Measurements from ENCODE around the gene TAF4. TPM values are rescaled to one million over a fixed set of nuclear protein-coding genes. Genes with fewer than 3 reads are reported as not detected.

The TAF4 gene
- total RNA-seq, 1 experiment from 2014 or later = 21.0 TPM

DNA sequence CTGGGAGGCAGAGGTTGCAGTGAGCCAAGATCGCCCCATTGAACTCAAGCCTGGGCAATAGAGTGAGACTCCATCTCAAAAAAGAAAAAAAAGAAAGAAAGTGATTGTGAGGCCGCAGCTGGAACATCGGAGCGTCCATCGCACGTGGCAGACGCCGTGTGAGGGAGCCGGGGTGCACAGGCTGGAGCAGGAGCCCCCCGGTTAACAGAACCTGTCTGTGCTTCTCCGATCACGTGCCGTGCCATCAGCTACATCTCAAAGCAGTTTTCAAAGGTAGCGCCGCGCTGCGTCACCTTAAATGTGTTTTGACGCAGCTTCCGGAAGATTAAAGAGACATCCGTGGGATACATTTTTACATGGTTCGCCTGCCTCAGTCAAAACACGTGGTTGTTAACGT lies 138.9 kb downstream of the TAF4 start:
- POLR2A ChIA-PET = no interaction called here
- Histone ChIP-seq H3K4me1 (ENCODE audit: control insufficient read depth, insufficient read depth, low read length) (no peaks in the 10 kb centered on the region), H3K4me3 (ENCODE audit: low read depth in 2 of 2, low read length in 2 of 2) (no peak overlapping the region), H3K9me3 (ENCODE audit: control insufficient read depth, insufficient read depth, low read depth, low read length) (no peaks in the 10 kb centered on the region), H3K36me3 (ENCODE audit: control insufficient read depth, insufficient read depth, low read length) (no peaks in the 10 kb centered on the region), H3K27me3 (ENCODE audit: control insufficient read depth, insufficient read depth, low read length) (no peaks in the 10 kb centered on the region), H3K27ac (ENCODE audit: low read length) (no peak overlapping the region)
- in situ Hi-C loops (cut with HindIII; ENCODE audit: low pct_unique_long_range_greater_than_20kb, low sequenced_read_pairs) (no loop called here), intact Hi-C loops (cut with micrococcal nuclease; ENCODE audit: unreplicated experiment) (no loop called here)
- ATAC-seq (no peak), DNase-seq (ENCODE audit: low read depth, low spot score) (no peak)
- no TSS peak for BruUV-seq (replicated peaks)
- no peak for TF ChIP-seq CTCF (IDR thresholded peaks at IDR 0.05)
- CTCF ChIA-PET = no interaction called here

- no peak overlapping the region for H3K4me3 ChIP-seq (ENCODE audit: low read depth in 2 of 2, low read length in 2 of 2)
- ATAC-seq (no peak), DNase-seq (ENCODE audit: low read depth, low spot score) (no peak)
- intact Hi-C loops (cut with micrococcal nuclease; ENCODE audit: unreplicated experiment) = no loop called here
- CTCF ChIA-PET = no interaction called here
- H3K27ac ChIP-seq (ENCODE audit: low read length) = no peak overlapping the region
- TF ChIP-seq POLR2AphosphoS5 (IDR thresholded peaks at IDR 0.05; ENCODE audit: low read depth, low read length) (no peak), SIN3A (IDR thresholded peaks at IDR 0.05; ENCODE audit: borderline replicate concordance, insufficient read depth, low read depth, low read length) (no peak), CTCF (IDR thresholded peaks at IDR 0.05) (no peak)
- no peaks in the 10 kb centered on the region for H3K36me3 ChIP-seq (ENCODE audit: control insufficient read depth, insufficient read depth, low read length)
- H3K27me3 ChIP-seq (ENCODE audit: control insufficient read depth, insufficient read depth, low read length) = no peaks in the 10 kb centered on the region
- H3K4me1 ChIP-seq (ENCODE audit: control insufficient read depth, insufficient read depth, low read length) = no peaks in the 10 kb centered on the region
- BruUV-seq (replicated peaks) = no TSS peak
- no peaks in the 10 kb centered on the region for H3K9me3 ChIP-seq (ENCODE audit: control insufficient read depth, insufficient read depth, low read depth, low read length)
- POLR2A ChIA-PET = no interaction called here
- in situ Hi-C loops (cut with HindIII; ENCODE audit: low pct_unique_long_range_greater_than_20kb, low sequenced_read_pairs) = no loop called here
Measured at GRCh38 chr20:61926253-61926613, 139.4 kb downstream of the TAF4 start.

DNA sequence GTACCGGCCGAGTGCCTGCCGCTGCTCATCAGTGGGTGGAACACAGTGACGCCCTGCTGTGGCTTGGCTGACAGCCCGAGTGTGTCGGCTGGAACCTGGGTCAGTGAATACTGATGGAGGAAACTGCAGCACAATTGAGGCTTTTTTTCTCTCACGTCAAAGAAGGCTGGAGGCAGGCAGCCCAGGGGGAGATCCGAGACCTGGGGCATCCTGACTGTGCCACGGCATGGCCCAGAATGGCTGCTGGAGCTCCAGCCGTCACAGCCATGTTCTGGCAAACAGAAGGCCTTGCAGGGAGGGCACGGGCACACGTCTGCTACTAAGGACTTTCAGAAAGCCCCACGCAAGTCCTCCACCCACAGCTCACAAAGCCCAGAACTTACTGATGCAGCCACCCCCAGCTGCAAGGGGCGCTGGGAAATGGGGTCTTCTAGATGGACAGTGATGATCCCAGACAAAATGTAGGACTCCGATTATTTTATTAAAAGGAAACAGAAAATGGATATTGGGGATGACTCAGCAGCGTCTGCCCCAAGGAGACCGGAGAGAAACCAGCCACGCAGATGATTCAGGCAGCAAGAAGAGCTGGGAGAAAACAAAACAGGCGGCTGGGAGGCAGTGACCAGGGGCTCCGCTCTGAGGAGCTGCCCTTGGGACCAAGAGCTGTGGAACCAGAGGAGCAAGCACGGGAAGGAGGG lies 140.0 kb downstream of the TAF4 start:
- H3K27ac ChIP-seq (ENCODE audit: low read length) = no peak overlapping the region
- CTCF ChIA-PET = no interaction called here

More for the DNA sequence above, 140.0 kb downstream of the TAF4 start:
- Histone ChIP-seq H3K27me3 (ENCODE audit: control insufficient read depth, insufficient read depth, low read length) (no peaks in the 10 kb centered on the region), H3K36me3 (ENCODE audit: control insufficient read depth, insufficient read depth, low read length) (no peaks in the 10 kb centered on the region), H3K4me1 (ENCODE audit: control insufficient read depth, insufficient read depth, low read length) (no peaks in the 10 kb centered on the region), H3K4me3 (ENCODE audit: low read depth in 2 of 2, low read length in 2 of 2) (no peak overlapping the region), H3K9me3 (ENCODE audit: control insufficient read depth, insufficient read depth, low read depth, low read length) (no peaks in the 10 kb centered on the region)
- DNase-seq (ENCODE audit: low read depth, low spot score) = no peak
- peak; percentile 40; the same call in 1 of the 2 replicates for ATAC-seq
- BruUV-seq (replicated peaks) = no TSS peak
- POLR2A ChIA-PET = no interaction called here
- TF ChIP-seq POLR2AphosphoS5 (IDR thresholded peaks at IDR 0.05; ENCODE audit: low read depth, low read length) (no peak), TCF7L2 (IDR thresholded peaks at IDR 0.05; ENCODE audit: low read depth, low read length) (no peak), SIN3A (IDR thresholded peaks at IDR 0.05; ENCODE audit: borderline replicate concordance, insufficient read depth, low read depth, low read length) (no peak), CTCF (IDR thresholded peaks at IDR 0.05) (no peak)
- TF ChIP-seq, protein P1, sequence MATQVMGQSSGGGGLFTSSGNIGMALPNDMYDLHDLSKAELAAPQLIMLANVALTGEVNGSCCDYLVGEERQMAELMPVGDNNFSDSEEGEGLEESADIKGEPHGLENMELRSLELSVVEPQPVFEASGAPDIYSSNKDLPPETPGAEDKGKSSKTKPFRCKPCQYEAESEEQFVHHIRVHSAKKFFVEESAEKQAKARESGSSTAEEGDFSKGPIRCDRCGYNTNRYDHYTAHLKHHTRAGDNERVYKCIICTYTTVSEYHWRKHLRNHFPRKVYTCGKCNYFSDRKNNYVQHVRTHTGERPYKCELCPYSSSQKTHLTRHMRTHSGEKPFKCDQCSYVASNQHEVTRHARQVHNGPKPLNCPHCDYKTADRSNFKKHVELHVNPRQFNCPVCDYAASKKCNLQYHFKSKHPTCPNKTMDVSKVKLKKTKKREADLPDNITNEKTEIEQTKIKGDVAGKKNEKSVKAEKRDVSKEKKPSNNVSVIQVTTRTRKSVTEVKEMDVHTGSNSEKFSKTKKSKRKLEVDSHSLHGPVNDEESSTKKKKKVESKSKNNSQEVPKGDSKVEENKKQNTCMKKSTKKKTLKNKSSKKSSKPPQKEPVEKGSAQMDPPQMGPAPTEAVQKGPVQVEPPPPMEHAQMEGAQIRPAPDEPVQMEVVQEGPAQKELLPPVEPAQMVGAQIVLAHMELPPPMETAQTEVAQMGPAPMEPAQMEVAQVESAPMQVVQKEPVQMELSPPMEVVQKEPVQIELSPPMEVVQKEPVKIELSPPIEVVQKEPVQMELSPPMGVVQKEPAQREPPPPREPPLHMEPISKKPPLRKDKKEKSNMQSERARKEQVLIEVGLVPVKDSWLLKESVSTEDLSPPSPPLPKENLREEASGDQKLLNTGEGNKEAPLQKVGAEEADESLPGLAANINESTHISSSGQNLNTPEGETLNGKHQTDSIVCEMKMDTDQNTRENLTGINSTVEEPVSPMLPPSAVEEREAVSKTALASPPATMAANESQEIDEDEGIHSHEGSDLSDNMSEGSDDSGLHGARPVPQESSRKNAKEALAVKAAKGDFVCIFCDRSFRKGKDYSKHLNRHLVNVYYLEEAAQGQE (IDR thresholded peaks at IDR 0.05; ENCODE audit: insufficient read depth in 1 of 2, low read depth in 2 of 2, low read length in 1 of 2) = no peak
- in situ Hi-C loops (cut with HindIII; ENCODE audit: low pct_unique_long_range_greater_than_20kb, low sequenced_read_pairs) = no loop called here
- intact Hi-C loops (cut with micrococcal nuclease; ENCODE audit: unreplicated experiment) = no loop called here

Data from Panc1 (cell line).